H9 (cell line): Measurements from ENCODE around the gene EXOG. TPM values are rescaled to one million over a fixed set of nuclear protein-coding genes. Genes with fewer than 3 reads are reported as not detected.
A peak's percentile ranks its signal among the peaks of the same experiment; 100 is the strongest.

Experiments
- DNase-seq: peaks from one replicate; pipeline ENCODE4 v3.0.0-alpha.2; 2017
- H2AFZ ChIP-seq: one replicate; pipeline ENCODE4 v1.6.1; 2013; ENCODE audit warnings: mild to moderate bottlenecking, low read length, control low read depth, moderate library complexity
- H2AK5ac ChIP-seq: 2 replicates; pipeline ENCODE4 v1.6.1; 2013; ENCODE audit warnings: low read length, control low read depth, mixed read lengths; ENCODE audit not compliant: insufficient read length
- H2BK120ac ChIP-seq: one replicate; pipeline ENCODE4 v1.6.1; 2013; ENCODE audit warnings: low read depth, mild to moderate bottlenecking, low read length, control low read depth, inconsistent platforms; ENCODE audit not compliant: poor library complexity, severe bottlenecking
- H2BK12ac ChIP-seq: 2 replicates; pipeline ENCODE4 v1.6.1; 2013; ENCODE audit warnings: low read length, control low read depth, mixed read lengths, low read depth; ENCODE audit not compliant: insufficient read length
- H2BK15ac ChIP-seq: 2 replicates; pipeline ENCODE4 v1.6.1; 2013; ENCODE audit warnings: low read depth, low read length, control low read depth
- H2BK20ac ChIP-seq: one replicate; pipeline ENCODE4 v1.6.1; 2013; ENCODE audit warnings: low read depth, mild to moderate bottlenecking, low read length, control low read depth, inconsistent platforms; ENCODE audit not compliant: poor library complexity, severe bottlenecking
- H2BK5ac ChIP-seq: 2 replicates; pipeline ENCODE4 v1.6.1; 2013; ENCODE audit warnings: low read length, control low read depth, mixed read lengths; ENCODE audit not compliant: insufficient read length
- H3K14ac ChIP-seq: 2 replicates; pipeline ENCODE4 v1.6.1; 2013; ENCODE audit warnings: low read length, control low read depth; ENCODE audit not compliant: insufficient read depth
- H3K18ac ChIP-seq: 2 replicates; pipeline ENCODE4 v1.6.1; 2013; ENCODE audit warnings: low read depth, mild to moderate bottlenecking, mixed read lengths, low read length, control low read depth; ENCODE audit not compliant: insufficient read length
- H3K23ac ChIP-seq: 2 replicates; pipeline ENCODE4 v1.6.1; 2013; ENCODE audit warnings: low read length, control low read depth, mixed read lengths, low read depth; ENCODE audit not compliant: insufficient read length
- H3K23me2 ChIP-seq: 2 replicates; pipeline ENCODE4 v1.6.1; 2013; ENCODE audit warnings: low read depth, mild to moderate bottlenecking, mixed read lengths, low read length, control low read depth; ENCODE audit not compliant: insufficient read length, poor library complexity, severe bottlenecking
- H3K27ac ChIP-seq: 2 replicates; pipeline ENCODE4 v1.5.1; 2013; ENCODE audit warnings: low read length, control low read depth, mixed read lengths, low read depth; ENCODE audit not compliant: insufficient read length
- H3K27me3 ChIP-seq: 2 replicates; pipeline ENCODE4 v1.6.1; 2013; ENCODE audit warnings: low read length, control low read depth, inconsistent platforms; ENCODE audit not compliant: insufficient read depth
- H3K4ac ChIP-seq: 2 replicates; pipeline ENCODE4 v1.6.1; 2013; ENCODE audit warnings: low read depth, mild to moderate bottlenecking, control low read depth, inconsistent platforms, low read length, moderate library complexity
- H3K4me1 ChIP-seq: 2 replicates; pipeline ENCODE4 v1.6.1; 2013; ENCODE audit warnings: low read length, control low read depth, inconsistent platforms; ENCODE audit not compliant: insufficient read depth
- H3K4me2 ChIP-seq: 2 replicates; pipeline ENCODE4 v1.6.1; 2013; ENCODE audit warnings: low read length, control low read depth, mixed read lengths; ENCODE audit not compliant: insufficient read length, insufficient read depth
- H3K56ac ChIP-seq: 2 replicates; pipeline ENCODE4 v1.6.1; 2013; ENCODE audit warnings: low read depth, mild to moderate bottlenecking, mixed read lengths, low read length, control low read depth; ENCODE audit not compliant: insufficient read length
- H3K79me1 ChIP-seq: 2 replicates; pipeline ENCODE4 v1.6.1; 2013; ENCODE audit warnings: low read depth, mild to moderate bottlenecking, moderate library complexity, low read length, control low read depth, inconsistent platforms; ENCODE audit not compliant: insufficient read depth, poor library complexity, severe bottlenecking
- H3K79me2 ChIP-seq: 2 replicates; pipeline ENCODE4 v1.6.1; 2013; ENCODE audit warnings: low read length, control low read depth, inconsistent platforms; ENCODE audit not compliant: insufficient read depth
- H3K9ac ChIP-seq: 2 replicates; pipeline ENCODE4 v1.6.1; 2013; ENCODE audit warnings: low read length, control low read depth, mixed read lengths; ENCODE audit not compliant: insufficient read length; ENCODE audit errors: extremely low read depth
- H3K9me3 ChIP-seq: one replicate; pipeline ENCODE4 v1.6.1; 2013; ENCODE audit warnings: low read depth, low read length, inconsistent platforms; ENCODE audit not compliant: control insufficient read depth
- H3T11ph ChIP-seq: one replicate; pipeline ENCODE4 v1.6.1; 2013; ENCODE audit warnings: mild to moderate bottlenecking, low read length, control low read depth, inconsistent platforms
- H4K20me1 ChIP-seq: one replicate; pipeline ENCODE4 v1.6.1; 2013; ENCODE audit not compliant: control insufficient read depth, insufficient read length, insufficient read depth
- H4K5ac ChIP-seq: 2 replicates; pipeline ENCODE4 v1.6.1; 2013; ENCODE audit warnings: low read depth, mild to moderate bottlenecking, mixed read lengths, low read length, control low read depth; ENCODE audit not compliant: insufficient read length
- H4K8ac ChIP-seq: replicated peaks from 2 replicates; pipeline ENCODE4 v1.6.1; 2013; ENCODE audit warnings: low read length, control low read depth, mixed read lengths, low read depth; ENCODE audit not compliant: insufficient read length
- H4K91ac ChIP-seq: 2 replicates; pipeline ENCODE4 v1.6.1; 2013; ENCODE audit warnings: low read depth, mild to moderate bottlenecking, moderate library complexity, mixed read lengths, low read length, control low read depth; ENCODE audit not compliant: insufficient read length
- H3K27ac Mint-ChIP-seq, 3 experiments: 2 replicates in 2 of 3; 3 replicates in 1 of 3; pipeline ENCODE4 v1.8.0; 2020 to 2021; ENCODE audit warnings: mixed read lengths in 3 of 3, mild to moderate bottlenecking in 1 of 3, moderate library complexity in 1 of 3
- H3K27me3 Mint-ChIP-seq: 2 replicates; pipeline ENCODE4 v1.8.0; 2021; ENCODE audit warnings: low read depth, mild to moderate bottlenecking, moderate library complexity, mixed read lengths
- H3K36me3 Mint-ChIP-seq, 3 experiments: 2 replicates in 2 of 3; 3 replicates in 1 of 3; pipeline ENCODE4 v1.8.0; 2020 to 2021; ENCODE audit warnings: low read depth in 3 of 3, mixed read lengths in 3 of 3; ENCODE audit not compliant: insufficient read depth in 1 of 3
- H3K4me1 Mint-ChIP-seq, 2 experiments: 2 replicates each; pipeline ENCODE4 v1.8.0; 2020; ENCODE audit warnings: mixed read lengths in 2 of 2
- H3K4me3 Mint-ChIP-seq, 2 experiments: 2 replicates in 1 of 2; 3 replicates in 1 of 2; pipeline ENCODE4 v1.8.0; 2020 to 2021; ENCODE audit warnings: mild to moderate bottlenecking in 2 of 2, mixed read lengths in 2 of 2, moderate library complexity in 1 of 2
- H3K9me3 Mint-ChIP-seq, 2 experiments: 2 replicates in 1 of 2; 3 replicates in 1 of 2; pipeline ENCODE4 v1.8.0; 2020; ENCODE audit warnings: mild to moderate bottlenecking in 2 of 2, mixed read lengths in 2 of 2, moderate library complexity in 1 of 2
- CTCF ChIP-seq: fragments of 200-600 bp; sonication (generic); conservative IDR thresholded peaks from 3 replicates; pipeline ENCODE4 v1.8.0; 2021; ENCODE audit warnings: antibody characterized with exemption, mild to moderate bottlenecking
- WGBS: extraction: QIAGEN DNeasy Blood & Tissue Kit; methylation state at CpG from one replicate; pipeline ENCODE4 v1.1.7; 2013; ENCODE audit warnings: missing lambda C conversion rate, low lambda C conversion rate, mixed read lengths; ENCODE audit not compliant: insufficient read length; ENCODE audit errors: extremely low coverage; 5-methylcytosine and 5-hydroxymethylcytosine counted together
- total RNA-seq: library from RNA; stranded (reverse); gene quantifications from 2 replicates; pipeline ENCODE4 v1.2.1, GENCODE V29; 2021

Gene EXOG
- total RNA-seq, 1 experiment from 2014 or later, result 14.1 TPM

- peak; percentile 6 for DNase-seq
- Histone ChIP-seq H2BK15ac (no peak overlapping the region), H3K9ac (no peak overlapping the region), H3K79me2 (no peaks in the 10 kb centered on the region), H4K5ac (no peak overlapping the region), H4K20me1 (no peaks in the 10 kb centered on the region), H3T11ph (no peak overlapping the region), H2BK20ac (no peak overlapping the region), H4K8ac (no peak overlapping the region), H3K79me1 (no peaks in the 10 kb centered on the region), H3K27me3 (no peaks in the 10 kb centered on the region), H3K4ac (no peak overlapping the region), H3K23me2 (no peaks in the 10 kb centered on the region), H3K4me2 (no peak overlapping the region), H4K91ac (no peak overlapping the region), H2AK5ac (no peak overlapping the region), H2AFZ (no peak overlapping the region), H2BK120ac (no peak overlapping the region), H2BK5ac (no peak overlapping the region), H2BK12ac (no peak overlapping the region), H3K27ac (no peak overlapping the region), H3K23ac (no peak overlapping the region), H3K56ac (no peak overlapping the region), H3K14ac (no peak overlapping the region), H3K4me1 (no peaks in the 10 kb centered on the region; the same call in 1 of the 2 replicates), H3K9me3 (no peaks in the 10 kb centered on the region), H3K18ac (no peak overlapping the region)
- Mint-ChIP-seq H3K27me3 (peaks cover 6% of the 10 kb centered on the region), H3K4me3 (no peak overlapping the region), H3K36me3 (peaks cover 13 to 28% (median 26%) of the 10 kb centered on the region in 3 experiments), H3K9me3 (peaks cover 3 to 4% of the 10 kb centered on the region in 2 experiments; a peak in 2 of 5 replicates), H3K27ac (no peak overlapping the region), H3K4me1 (peaks cover 17 to 18% of the 10 kb centered on the region in 2 experiments)
- WGBS, result no CpG with 5 or more reads among the region's 33 CpGs
- no peak for TF ChIP-seq CTCF
Observed at GRCh38 chr3:38549957-38550840, 54.1 kb downstream of the EXOG start.
